Superior temporal gyrus (tissue), 1 donor: ENCODE data around the gene KRT86.
"Not testable (repeated sequence)": the region's sequence is repeated elsewhere in the genome, so short reads cannot be mapped to it uniquely, and the experiment has no call there.

Source experiments
- DNase-seq: peaks from one replicate; pipeline ENCODE4 v3.0.0-alpha.2; 2016; ENCODE audit errors: extremely low spot score

KRT86 gene

GRCh38 chr12:52291267-52291935, 17.0 kb downstream of the KRT86 start, which contains the start of gene KRT81:
Gene KRT81 (minus strand): TSS chr12:52291534. CDS start chr12:52291465, 69 bp downstream.
- DNase-seq = no peak

DNA sequence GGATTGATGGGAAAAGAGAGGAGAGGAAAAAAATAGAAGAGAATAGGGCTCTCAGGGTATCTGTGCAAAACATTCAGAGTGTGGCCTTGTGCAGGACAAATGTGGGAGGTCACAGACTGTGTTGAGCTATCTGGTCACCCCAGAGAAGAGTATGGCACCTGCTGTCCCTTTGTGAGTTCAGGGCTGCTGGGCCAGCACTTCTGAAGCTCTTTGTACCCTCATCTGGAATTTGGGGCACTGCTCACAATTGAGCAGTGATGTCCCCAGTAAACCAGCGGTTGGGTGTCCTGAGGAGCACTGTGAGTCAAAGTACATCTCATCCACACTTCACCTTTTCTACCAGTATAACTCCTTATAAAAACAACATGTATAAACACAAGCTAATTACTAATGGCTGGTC, 19.5 kb downstream of the KRT86 start:
- DNase-seq = no peak

DNA sequence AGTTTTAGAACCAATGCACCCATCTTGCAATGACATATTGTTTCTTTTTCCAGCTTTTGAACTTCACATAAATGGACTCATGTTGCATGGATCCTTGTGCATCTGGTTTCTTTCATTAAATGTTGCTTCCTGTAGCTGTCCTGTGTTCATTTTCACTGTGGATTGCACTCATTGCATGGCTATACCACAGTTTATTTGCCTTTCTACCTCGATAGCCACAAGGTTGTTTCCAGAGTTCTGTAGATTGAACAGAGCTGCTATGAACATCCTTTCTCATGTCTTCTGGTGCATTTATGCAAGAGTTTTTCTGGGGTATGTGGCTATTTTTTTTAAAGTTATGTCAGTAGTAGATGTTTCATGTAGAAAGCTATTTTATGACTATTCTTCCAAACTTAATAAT, 20.4 kb downstream of the KRT86 start:
- no peak for DNase-seq

DNA sequence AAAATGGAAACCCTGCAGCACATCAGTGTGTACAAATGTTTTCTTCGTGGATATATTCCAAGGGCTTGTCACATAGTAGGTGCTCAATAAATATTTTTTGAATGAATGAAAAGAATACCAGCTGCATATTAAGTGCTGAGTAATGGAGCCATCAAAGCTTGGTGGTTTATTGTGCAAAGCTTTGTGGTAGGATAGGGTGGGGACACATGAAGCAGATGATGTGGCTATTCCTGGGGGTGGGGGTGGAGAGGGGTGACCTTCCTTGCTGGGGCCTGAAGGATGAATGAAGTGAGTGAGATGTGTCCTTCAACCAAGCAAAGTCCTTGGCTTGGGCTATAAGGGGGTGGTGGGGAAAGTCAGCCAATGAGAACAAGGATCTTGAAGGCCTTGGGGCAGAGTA, 21.2 kb downstream of the KRT86 start:
- no peak for DNase-seq

DNA sequence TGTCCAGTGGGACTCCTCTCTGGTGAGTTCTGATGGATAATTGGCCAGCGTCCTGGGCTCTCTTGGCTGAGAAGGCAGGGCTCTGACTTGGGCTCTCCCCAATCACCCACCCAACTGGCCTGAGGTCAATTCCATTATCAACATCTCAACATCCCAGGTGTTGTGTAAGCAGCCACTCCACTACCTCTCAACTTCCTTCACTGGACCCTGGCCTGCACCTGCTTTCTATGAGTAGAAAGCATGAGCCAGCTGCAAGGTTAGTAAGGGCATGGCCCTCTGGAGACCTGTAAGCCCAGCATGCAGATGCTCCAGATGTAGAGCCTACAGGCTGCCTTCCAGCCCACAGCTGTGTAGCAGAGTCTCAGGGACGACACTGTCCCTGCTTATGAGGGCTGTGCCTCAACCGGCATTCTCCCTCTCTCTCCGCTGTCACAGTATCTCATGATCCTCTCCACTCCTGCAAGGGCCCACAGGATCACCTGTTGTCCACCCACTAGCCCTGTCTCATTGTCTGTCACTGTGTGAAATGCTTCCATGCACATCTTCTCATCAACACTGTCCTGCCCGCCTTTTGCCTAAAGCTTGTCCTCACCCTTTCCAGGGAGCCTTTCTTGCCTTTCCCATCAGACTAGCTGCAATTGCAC, 22.2 kb downstream of the KRT86 start:
- DNase-seq = no peak

- DNase-seq = no peak
Measured at GRCh38 chr12:52298677-52299190, 24.3 kb downstream of the KRT86 start.

- no peak for DNase-seq
Measured at GRCh38 chr12:52300796-52301691, 26.6 kb downstream of the KRT86 start.

DNA sequence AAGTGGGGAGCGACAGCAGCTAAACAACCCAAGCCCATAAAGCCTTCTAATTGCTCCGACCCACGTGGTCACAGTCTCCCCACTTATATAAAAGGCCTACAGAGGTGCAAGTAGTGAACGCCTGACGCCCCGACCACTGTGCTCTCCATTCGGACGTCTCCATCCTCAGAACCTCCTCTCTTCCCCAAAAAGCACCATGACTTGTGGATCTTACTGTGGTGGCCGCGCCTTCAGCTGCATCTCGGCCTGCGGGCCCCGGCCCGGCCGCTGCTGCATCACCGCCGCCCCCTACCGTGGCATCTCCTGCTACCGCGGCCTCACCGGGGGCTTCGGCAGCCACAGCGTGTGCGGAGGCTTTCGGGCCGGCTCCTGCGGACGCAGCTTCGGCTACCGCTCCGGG, 27.3 kb downstream of the KRT86 start:
- not testable (repeated sequence) for DNase-seq

GRCh38 chr12:52302242-52302914, 27.9 kb downstream of the KRT86 start:
- not testable (repeated sequence) for DNase-seq

- not testable (repeated sequence) for DNase-seq
Measured at GRCh38 chr12:52304941-52305411, 30.5 kb downstream of the KRT86 start.

GRCh38 chr12:52305921-52306705, 31.7 kb downstream of the KRT86 start:
- DNase-seq = no peak

GRCh38 chr12:52306731-52307130, 32.3 kb downstream of the KRT86 start:
- no peak for DNase-seq

DNA sequence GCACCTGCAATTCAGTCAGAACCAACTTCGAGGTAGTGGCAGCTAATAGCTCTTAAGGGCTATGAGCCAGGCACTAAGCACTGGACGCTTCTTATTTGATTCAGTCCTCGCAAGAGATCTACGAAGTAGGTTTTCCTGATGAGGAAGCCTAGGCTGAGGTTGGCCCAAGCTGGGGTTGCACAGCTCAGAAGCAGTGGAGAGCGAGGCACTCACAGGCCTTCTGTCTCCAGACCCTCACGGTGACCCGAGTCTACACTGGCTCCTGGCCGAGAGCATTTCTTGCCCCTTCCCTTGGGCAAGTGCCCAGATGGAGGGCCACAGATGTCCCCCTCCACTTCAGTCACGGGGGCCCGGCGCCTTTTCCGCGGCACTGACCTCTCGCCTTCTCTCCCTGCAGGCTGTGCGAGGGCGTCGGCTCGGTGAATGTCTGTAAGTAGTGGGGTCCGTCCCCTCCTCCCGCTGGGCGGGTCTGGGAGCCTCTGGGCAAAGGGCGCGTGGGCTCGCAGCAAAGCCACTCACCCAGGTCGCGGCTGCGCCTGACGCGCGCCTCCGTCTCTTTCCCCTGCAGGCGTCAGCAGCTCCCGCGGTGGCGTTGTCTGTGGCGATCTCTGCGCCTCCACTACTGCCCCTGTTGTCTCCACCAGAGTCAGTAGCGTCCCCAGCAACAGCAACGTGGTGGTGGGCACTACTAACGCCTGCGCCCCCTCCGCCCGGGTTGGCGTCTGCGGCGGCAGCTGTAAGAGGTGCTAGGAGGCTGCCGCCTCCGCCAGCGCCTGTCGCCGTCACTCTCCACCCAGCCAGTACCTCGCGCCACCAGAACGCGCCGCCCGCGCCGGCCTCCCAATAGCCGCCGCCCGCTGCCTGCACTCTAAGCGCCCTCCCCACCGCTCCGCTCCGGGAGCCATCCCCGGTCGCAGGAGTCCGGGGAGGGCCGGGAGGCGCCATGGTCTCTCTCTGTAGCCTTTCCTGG, 33.7 kb downstream of the KRT86 start:
- DNase-seq = peak; percentile 65

- DNase-seq = no peak
Measured at GRCh38 chr12:52308806-52309425, 34.5 kb downstream of the KRT86 start.

DNA sequence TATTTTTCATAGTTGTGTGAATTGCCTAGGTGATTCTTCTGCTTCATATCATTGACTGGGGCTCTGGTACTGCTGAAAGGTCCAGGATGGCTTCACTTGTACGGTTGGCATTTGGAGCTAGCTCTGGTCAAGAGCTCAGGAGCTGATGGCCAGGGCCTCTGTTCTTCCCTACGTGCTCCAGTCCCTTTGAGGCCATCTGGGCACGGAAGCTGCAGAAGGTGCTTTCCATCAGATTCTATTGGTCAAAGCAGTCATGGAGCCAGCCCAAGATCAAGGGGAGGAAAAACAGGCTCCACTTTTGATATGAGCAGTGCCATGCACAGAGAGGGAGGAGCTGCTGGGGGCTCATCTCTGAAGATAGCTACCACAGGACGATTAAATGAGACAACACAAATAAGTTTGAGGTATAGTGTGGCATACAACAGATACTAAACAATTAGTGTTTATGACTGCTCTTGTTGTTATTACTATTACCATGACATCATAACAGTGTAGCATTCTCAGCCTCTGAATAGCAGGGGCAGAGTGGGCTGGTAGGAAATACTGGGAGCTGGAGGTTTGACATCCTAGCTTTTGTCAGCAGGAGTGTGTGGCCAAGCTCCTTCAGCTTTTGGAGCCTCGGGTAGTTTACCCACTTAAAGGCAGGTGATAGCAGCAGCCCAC, 36.3 kb downstream of the KRT86 start:
- DNase-seq = no peak

DNA sequence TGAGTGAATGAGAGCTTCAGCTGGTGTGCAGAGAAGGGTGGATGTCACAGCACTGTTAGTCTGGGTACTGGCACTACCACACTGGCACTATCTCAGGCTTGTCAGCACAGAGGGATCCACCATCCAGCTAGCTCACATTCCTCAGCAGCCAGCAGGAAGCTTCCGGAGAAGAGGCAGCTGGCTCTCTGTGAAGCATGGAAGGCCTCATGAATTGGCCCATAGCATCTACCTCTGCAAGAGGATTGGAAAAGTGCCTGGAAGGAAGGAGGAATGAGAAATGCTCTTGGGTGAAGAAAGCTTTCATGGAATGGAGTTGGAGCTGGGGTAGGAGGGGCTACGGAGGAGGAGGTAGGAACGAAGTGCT, 36.8 kb downstream of the KRT86 start:
- peak; percentile 19 for DNase-seq

GRCh38 chr12:52312086-52312485, 37.6 kb downstream of the KRT86 start:
- DNase-seq = no peak

- no peak for DNase-seq
Measured at GRCh38 chr12:52313461-52313860, 39.0 kb downstream of the KRT86 start.

DNA sequence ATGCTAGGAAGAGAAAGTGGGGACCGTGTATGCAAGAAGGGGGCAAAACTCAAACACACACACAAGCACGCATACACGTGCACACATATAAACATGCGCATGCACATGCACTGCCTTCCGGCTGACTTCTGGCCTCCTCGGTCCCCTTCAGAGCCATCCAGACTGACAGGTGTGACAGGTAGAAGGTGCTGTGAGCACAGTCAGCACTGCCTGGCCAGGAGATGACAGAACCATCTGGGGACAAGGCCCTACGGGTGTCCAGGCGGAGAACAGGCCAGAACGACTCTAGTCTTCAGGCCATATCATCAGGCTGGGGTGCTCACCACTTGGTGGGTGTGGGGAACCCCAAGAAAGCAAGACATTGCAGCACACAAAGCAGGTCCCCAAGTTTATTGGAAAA, 39.5 kb downstream of the KRT86 start:
- DNase-seq = no peak
